ENCODE data around the gene ROBO1.
A peak's percentile ranks its signal among the peaks of the same experiment; 100 is the strongest.

ROBO1 gene

GRCh38 chr3:79012530-79012913 is 755.3 kb downstream of the ROBO1 start:
- no peak for DNase-seq (ENCODE audit: low spot score)

GRCh38 chr3:79011821-79012529 is 755.8 kb downstream of the ROBO1 start:
- DNase-seq (ENCODE audit: low spot score): no peak

- no peak for DNase-seq (ENCODE audit: low spot score)
Measured at GRCh38 chr3:79009861-79010260, 757.9 kb downstream of the ROBO1 start.

GRCh38 chr3:79006077-79006476 is 761.7 kb downstream of the ROBO1 start:
- DNase-seq (ENCODE audit: low spot score): no peak

- DNase-seq (ENCODE audit: low spot score): no peak
Measured at GRCh38 chr3:79005084-79005483, 762.7 kb downstream of the ROBO1 start.

GRCh38 chr3:79003994-79004393 is 763.8 kb downstream of the ROBO1 start:
- DNase-seq (ENCODE audit: low spot score): no peak

- no peak for DNase-seq (ENCODE audit: low spot score)
Measured at GRCh38 chr3:79002465-79003372, 765.1 kb downstream of the ROBO1 start.

- no peak for DNase-seq (ENCODE audit: low spot score)
Measured at GRCh38 chr3:79001255-79001654, 766.5 kb downstream of the ROBO1 start.

GRCh38 chr3:78999139-78999538 is 768.7 kb downstream of the ROBO1 start:
- no peak for DNase-seq (ENCODE audit: low spot score)

GRCh38 chr3:78995087-78995486 is 772.7 kb downstream of the ROBO1 start:
- DNase-seq (ENCODE audit: low spot score): no peak

- no peak for DNase-seq (ENCODE audit: low spot score)
Measured at GRCh38 chr3:78994174-78995027, 773.4 kb downstream of the ROBO1 start.

GRCh38 chr3:78993375-78993774 is 774.4 kb downstream of the ROBO1 start:
- no peak for DNase-seq (ENCODE audit: low spot score)

GRCh38 chr3:78992830-78993229 is 775.0 kb downstream of the ROBO1 start:
- DNase-seq (ENCODE audit: low spot score): no peak

GRCh38 chr3:78992400-78992799 is 775.4 kb downstream of the ROBO1 start:
- no peak for DNase-seq (ENCODE audit: low spot score)

- DNase-seq (ENCODE audit: low spot score): no peak
Measured at GRCh38 chr3:78991656-78992055, 776.1 kb downstream of the ROBO1 start.

GRCh38 chr3:78990156-78990555 is 777.6 kb downstream of the ROBO1 start:
- DNase-seq (ENCODE audit: low spot score): no peak

GRCh38 chr3:78988324-78988723 is 779.5 kb downstream of the ROBO1 start:
- DNase-seq (ENCODE audit: low spot score): no peak

GRCh38 chr3:78986416-78987101 is 781.2 kb downstream of the ROBO1 start:
- peak; percentile 15 for DNase-seq (ENCODE audit: low spot score)

GRCh38 chr3:78985981-78986380 is 781.8 kb downstream of the ROBO1 start:
- DNase-seq (ENCODE audit: low spot score): no peak

GRCh38 chr3:78979028-78979427 is 788.8 kb downstream of the ROBO1 start:
- DNase-seq (ENCODE audit: low spot score): no peak

- DNase-seq (ENCODE audit: low spot score): no peak
Measured at GRCh38 chr3:78978037-78978436, 789.8 kb downstream of the ROBO1 start.

- DNase-seq (ENCODE audit: low spot score): no peak
Measured at GRCh38 chr3:78977073-78977472, 790.7 kb downstream of the ROBO1 start.

Data from Ammon's horn (tissue), 1 donor.